K562 (cell line): ENCODE measurements around the gene FRMPD4. TPM values are rescaled to one million over a fixed set of nuclear protein-coding genes. Genes with fewer than 3 reads are reported as not detected.

Experiments
- ATF6 ChIP-seq: sonication (generic); formaldehyde crosslinking; IDR thresholded peaks from 2 replicates; pipeline ENCODE4 v1.4.0; 2020; ENCODE audit warnings: mild to moderate bottlenecking, missing genetic modification reagents
- CBX5 ChIP-seq: IDR thresholded peaks from 2 replicates; pipeline ENCODE4 v1.6.1; 2014; ENCODE audit warnings: low read depth, borderline replicate concordance
- DLX4 ChIP-seq: fragments of 250-450 bp; sonication (Bioruptor Pico); IDR thresholded peaks from 2 replicates; pipeline ENCODE4 v1.6.1; 2021; ENCODE audit warnings: mild to moderate bottlenecking
- HNRNPK ChIP-seq: fragments of 200-400 bp; formaldehyde crosslinking; IDR thresholded peaks from one replicate; pipeline ENCODE4 v1.6.1; 2018; ENCODE audit warnings: mild to moderate bottlenecking, low read depth, low read length; ENCODE audit not compliant: poor library complexity, severe bottlenecking
- RBBP5 ChIP-seq: fragments of 200-600 bp; sonication (generic); IDR thresholded peaks from 2 replicates; pipeline ENCODE4 v1.6.1; 2012; ENCODE audit warnings: borderline replicate concordance, mild to moderate bottlenecking, low read length, control low read depth, inconsistent platforms; ENCODE audit not compliant: insufficient read depth, poor library complexity, severe bottlenecking
- TCF3 ChIP-seq: sonication (generic); formaldehyde crosslinking; IDR thresholded peaks from 2 replicates; pipeline ENCODE4 v1.4.0; 2020; ENCODE audit warnings: mild to moderate bottlenecking, missing genetic modification reagents
- XRCC5 ChIP-seq: fragments of 200-400 bp; formaldehyde crosslinking; IDR thresholded peaks from 2 replicates; pipeline ENCODE4 v1.6.1; 2017; ENCODE audit warnings: low read depth, mild to moderate bottlenecking, low read length
- ZNF174 ChIP-seq: fragments of 250-450 bp; sonication (Bioruptor Pico); IDR thresholded peaks from 2 replicates; pipeline ENCODE4 v1.4.0; 2020; ENCODE audit warnings: mild to moderate bottlenecking
- ZNF75A ChIP-seq: fragments of 450-650 bp; formaldehyde crosslinking; IDR thresholded peaks from 2 replicates; pipeline ENCODE4 v1.4.0; 2020; ENCODE audit warnings: mild to moderate bottlenecking
- polyA plus RNA-seq, 8 experiments: library from polyadenylated mRNA; depleted of rRNA in 4 of 8; stranded (reverse) in 5 of 8; unstranded in 3 of 8; fragments of >200 nt; fragmentation: Nextera tagmentation in 2 of 8; fragmentation: Illumina TruSeq in 1 of 8; extraction: Ambion mirVana in 2 of 8; extraction: Trizol in 1 of 8; gene quantifications; 2 replicates each; pipeline versions ENCODE4 v1.2.1 to v1.2.3, GENCODE V29; 2011 to 2014; ENCODE audit warnings: inconsistent platforms in 1 of 8, missing spikeins in 1 of 8
- total RNA-seq, 7 experiments: library from RNA; depleted of rRNA in 6 of 7; stranded (reverse); fragments of >200 nt in 6 of 7; fragmentation: Illumina TruSeq in 2 of 7; extraction: Trizol in 2 of 7; gene quantifications; 2 replicates each; pipeline versions ENCODE4 v1.2.1 to v1.2.3, GENCODE V29; 2011 to 2021; ENCODE audit warnings: low replicate concordance in 1 of 7

Gene FRMPD4
- total and polyA plus RNA-seq, 9 of the 15 experiments (the other 6 are each of a cell fraction or from before 2014, with no cell fraction given): not detected

GRCh38 chrX:12137951-12138360 is 317 bp upstream of the FRMPD4 start (continued):
- TF ChIP-seq ATF6 (CRISPR knock-in tag) (no peak), TCF3 (CRISPR knock-in tag) (no peak), ZNF75A (CRISPR knock-in tag) (no peak), RBBP5 (no peak), DLX4 (CRISPR knock-in tag) (no peak), XRCC5 (no peak), ZNF174 (CRISPR knock-in tag) (no peak), CBX5 (no peak), HNRNPK (no peak)
